Iris pigment epithelial cell (primary cell): ENCODE data around the gene SNX27.
"Not testable (repeated sequence)": the region's sequence is repeated elsewhere in the genome, so short reads cannot be mapped to it uniquely, and the experiment has no call there.

Source experiments
- DNase-seq: peaks from one replicate; pipeline ENCODE4 v3.0.0-alpha.2; 2011; ENCODE audit warnings: low read depth

SNX27 gene

DNA sequence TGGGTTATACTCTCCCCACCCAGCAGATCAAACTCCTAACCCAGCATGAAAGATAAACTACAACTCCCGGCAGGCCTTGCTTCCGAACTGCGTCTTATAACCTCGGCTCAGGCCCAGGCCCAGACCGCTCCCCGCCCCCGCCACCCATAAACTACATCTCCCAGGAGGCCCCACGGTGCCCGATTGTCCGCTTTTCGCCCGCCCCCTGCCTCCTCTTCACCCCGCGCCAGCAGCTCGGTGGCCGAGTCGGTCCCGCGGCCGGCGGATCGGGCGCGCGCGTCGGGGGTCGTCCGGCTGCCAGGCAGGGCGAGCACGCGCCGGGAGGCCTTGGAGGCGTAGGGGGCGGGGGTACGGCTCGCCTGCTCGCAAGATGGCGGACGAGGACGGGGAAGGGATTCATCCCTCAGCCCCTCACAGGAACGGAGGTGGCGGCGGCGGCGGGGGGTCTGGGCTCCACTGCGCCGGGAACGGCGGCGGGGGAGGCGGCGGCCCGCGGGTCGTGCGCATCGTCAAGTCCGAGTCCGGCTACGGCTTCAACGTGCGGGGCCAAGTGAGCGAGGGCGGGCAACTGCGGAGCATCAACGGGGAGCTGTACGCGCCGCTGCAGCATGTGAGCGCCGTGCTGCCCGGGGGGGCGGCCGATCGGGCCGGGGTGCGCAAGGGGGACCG, at the start of gene SNX27:
Gene SNX27 (plus strand): TSS at position 219 of the 669 bp plus-strand sequence. CDS start 152 bp downstream, at position 371.
- DNase-seq, result peak; percentile 93

- no peak for DNase-seq
Measured at GRCh38 chr1:151562661-151563060, 49.2 kb upstream of the SNX27 start.

GRCh38 chr1:151563376-151563775, 48.5 kb upstream of the SNX27 start:
- DNase-seq, result no peak

DNA sequence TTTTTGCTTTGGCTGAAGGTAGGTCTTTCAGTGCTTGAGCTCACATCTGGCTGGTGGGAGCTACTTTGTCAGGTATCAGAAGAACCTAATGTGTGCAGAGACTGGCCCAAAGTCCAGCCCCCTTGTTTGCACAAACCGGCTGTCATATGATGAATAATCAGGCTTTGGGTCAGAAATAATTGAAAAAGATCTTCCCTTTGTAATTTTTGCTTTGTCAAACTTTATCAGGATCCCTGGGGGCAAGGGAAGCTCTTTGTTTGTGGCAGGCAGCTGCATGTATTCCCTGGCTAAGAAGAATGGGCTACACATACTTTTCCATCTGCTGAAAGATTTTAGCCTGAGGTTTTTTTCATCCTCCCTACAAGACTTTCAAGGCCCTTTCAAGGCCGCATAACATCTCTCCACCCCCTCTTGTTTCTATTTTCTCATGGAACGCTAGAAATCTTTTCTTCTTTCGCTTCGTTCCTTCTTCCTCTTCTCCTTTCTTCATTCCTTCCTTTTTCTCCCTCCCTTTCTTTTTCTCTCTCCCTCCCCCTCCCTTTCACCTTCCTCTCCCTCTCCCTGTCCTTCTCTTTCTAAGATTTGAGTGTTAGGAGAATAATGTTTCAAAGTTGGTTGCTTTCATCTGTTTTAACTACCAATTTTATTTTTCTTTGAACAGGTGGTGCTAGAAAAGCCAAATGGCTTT, 46.2 kb upstream of the SNX27 start:
- no peak for DNase-seq

DNA sequence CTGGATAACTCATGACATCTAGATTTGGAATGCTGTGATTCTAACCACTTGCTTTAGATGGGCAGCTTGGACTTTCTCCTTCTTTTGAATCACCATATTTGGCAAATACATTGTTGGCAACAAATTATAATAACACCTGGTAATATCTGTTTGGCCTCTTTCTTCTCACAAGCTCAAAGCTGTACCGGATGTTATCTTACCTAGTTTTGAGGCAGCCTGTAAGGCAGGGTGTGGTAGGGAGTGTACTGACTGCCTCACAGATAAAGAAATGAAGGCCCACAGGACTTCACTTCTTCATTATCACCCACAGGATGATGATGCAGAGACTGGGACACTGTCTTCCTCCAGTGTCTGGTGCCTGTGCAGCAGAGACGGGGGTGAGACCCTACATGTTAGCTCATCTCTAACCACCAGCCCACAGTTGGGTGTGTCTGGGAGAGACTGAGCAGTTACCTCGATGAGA, 43.2 kb upstream of the SNX27 start:
- DNase-seq, result no peak

DNA sequence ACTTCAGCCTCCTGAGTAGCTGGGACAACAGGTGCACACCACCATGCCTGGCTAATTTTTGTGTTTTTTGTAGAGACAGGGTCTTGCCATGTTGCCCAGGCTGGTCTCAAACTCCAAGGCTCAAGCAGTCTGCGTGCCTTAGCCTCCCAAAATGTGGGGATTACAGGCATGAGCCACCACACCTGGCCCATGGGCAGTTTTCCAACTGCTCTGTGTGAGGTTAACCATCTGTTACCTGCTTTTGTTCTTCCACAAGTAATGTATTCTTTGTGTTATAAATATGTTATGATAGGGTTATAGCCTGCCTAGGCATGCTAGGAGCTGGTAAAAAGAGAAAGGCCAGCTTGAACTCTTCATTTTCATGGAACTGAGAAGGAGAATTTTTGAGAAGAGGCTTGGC, 41.0 kb upstream of the SNX27 start:
- DNase-seq, result no peak

- DNase-seq, result peak; percentile 86
Measured at GRCh38 chr1:151574575-151575529, 37.0 kb upstream of the SNX27 start.

DNA sequence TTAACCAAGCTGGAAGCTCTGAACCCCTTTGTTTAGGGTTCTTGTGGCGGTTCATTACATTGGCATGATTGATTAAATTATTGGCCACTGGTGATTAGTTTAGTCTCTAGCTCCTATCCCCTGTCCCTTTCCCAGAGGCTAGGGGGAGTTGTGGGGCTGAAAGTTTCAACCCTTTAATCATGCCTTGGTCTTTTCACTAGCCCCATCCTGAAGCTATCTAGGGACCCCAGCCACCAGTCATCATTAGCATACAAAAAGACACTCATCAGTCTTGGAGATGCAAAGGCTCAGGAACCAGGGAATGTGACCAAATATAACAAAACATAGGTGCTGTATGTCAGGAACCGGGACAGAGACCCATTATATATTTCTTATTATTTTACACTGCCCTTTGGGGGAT, 34.7 kb upstream of the SNX27 start:
- DNase-seq, result no peak

DNA sequence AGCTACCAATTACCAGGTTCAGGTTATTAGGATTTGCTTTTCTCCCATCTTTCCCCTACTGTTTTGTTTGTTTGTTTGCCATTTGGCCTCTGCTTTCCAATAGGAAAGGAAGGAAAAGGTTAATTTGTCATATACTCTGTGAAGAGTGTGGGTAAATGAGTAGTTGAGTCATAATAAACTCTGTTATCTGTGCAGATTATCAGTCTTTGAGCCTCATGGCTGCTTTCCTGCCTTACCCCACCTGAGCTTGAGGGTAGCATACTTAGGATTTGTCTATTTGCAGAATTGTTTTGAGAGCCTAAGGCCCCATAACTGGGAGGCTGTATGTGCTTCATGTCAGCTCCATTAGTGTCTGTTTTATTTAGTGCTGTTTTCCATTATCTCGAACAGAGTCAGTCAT, 32.9 kb upstream of the SNX27 start:
- no peak for DNase-seq

- DNase-seq, result peak; percentile 71
Measured at GRCh38 chr1:151579436-151580225, 32.2 kb upstream of the SNX27 start.

DNA sequence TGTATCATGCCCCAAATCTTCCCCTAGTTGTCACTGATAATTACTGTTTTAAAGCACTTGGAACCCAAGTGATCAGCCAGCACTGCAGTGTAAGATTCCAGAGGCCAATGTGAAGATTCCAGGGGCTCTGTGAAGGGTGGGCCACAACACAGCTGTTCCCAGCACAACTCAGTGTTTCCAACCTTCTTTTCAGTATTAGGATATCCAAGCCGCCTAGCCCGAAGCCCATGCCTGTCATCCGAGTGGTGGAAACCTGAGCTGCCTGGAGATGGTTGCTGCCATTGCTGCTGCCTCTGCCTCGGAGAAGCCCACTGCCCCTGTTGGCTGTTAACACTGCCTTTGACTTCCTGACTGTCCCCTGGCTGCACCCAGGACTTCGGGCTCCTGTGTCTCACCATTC, 30.4 kb upstream of the SNX27 start:
- DNase-seq, result no peak

DNA sequence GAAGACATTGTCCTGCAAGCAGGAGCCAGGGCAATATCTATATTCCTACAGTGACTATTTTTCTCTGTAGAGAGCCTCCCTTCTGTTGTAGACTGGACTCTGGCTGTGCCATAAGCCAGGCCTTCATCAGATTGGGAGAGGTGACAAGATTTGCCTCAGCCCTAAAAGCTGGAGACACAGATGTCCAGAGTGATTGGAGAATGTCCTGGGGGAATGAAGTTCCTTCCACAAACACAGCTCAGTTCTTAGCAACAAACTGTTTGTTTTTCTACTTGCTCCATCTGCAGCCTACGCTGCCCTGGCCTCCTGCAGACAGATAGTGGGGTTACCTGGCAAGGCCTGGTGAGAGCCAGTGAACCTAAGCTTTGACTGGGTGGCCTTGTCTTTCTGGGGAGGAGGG, 29.9 kb upstream of the SNX27 start:
- no peak for DNase-seq

GRCh38 chr1:151583796-151584195, 28.1 kb upstream of the SNX27 start:
- no peak for DNase-seq

DNA sequence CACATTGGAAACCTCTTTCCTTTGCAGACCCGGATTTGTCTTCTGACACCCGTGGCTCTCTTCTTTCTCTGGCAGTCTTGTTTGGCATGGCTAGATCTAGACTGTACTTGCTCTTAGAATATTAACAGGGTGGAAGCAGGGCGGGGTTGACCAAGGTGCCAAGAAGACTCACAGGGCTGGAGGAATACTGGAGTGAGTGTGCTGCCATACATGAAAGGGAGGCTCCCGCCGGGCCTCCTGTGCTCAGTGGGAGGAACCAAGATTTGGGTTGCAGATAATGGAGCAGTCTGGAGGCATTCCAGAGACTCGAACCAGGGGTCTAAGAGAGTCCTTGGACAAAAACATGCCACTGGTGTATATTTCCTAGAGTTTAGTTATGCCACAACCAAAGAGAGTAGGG, 27.6 kb upstream of the SNX27 start:
- DNase-seq, result no peak

DNA sequence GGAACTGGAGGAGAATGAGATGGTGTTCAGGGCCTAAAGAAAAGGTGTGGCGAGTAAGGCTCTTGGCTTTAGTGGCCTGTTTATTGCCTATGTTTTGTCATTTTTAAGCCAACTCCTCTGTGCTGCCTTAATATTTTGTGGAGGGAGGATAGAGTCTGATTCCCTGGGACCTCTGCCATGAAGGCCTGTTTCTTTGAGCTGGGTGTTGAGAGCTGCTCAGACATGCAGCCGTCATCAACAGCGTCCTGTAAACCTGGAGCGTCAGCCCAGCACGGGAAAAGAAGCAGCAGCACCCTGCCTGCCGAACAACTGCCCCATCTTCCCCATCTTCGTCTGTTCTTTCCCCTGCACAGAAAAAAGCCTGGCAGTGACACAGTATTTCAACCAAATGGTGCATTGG, 27.1 kb upstream of the SNX27 start:
- DNase-seq, result no peak

GRCh38 chr1:151585622-151586021, 26.2 kb upstream of the SNX27 start:
- DNase-seq, result peak; percentile 88

DNA sequence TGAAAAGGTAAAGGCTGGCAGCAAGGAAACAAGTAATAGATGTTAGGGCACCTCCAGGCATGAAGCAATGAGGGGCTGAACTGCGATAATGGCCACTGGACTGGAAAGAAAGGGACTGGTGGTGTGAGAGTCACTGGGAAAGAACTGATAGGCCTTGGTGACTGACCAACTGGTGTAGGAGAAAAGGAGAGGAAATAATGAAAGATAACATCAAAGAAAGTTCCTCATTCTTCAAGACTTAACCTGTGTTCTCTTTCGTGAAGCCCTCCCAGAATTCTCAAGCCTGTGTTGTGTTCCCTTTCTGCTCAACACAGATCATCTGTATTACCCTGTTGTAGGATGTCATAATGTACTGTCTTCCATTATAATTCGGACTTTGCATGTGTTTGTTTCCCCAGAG, 20.9 kb upstream of the SNX27 start:
- no peak for DNase-seq

DNA sequence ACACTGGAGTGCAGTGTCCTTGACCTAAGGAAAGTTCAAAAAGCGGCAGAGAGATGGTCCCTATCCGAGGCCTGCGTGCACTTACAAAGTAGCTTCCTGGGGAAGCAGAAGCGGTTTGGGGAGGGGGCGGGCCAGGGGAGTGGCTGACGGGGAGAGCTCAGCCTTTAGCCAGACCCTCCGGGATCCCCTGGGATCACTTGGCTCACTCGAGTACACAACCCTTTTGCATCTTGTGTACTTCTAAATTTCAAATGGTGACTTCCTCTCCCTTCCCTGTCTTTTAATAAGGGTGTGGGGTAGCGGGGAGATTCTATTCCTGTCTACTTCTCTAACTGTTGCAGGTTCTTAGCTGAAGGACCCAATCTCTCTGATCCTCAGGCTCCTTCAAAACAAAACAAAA, 18.1 kb upstream of the SNX27 start:
- DNase-seq, result no peak

DNA sequence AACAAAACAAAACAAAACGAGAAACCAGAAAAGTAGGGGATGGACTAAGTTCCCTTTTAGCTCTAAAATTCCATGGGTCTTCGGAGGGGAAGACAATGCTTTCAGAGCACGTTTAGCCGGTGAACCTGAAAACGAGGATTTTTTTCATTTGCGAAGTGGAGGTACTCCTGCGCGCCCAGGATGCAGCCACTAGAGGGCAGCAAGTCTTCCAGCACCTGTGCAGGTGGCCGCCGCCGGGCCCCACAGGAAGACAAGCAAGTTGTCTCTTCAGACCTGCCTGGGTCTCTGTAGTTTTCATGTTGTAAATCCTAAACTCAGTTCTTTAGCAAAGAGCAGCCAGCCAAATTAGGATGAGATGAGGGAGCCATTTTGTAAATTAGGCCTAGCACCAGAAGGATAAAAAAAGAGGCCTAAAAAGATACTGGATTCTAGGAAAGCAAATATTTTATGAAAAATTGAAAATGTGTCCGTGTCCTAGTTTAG, 17.7 kb upstream of the SNX27 start:
- peak; percentile 49 for DNase-seq

- peak; percentile 41 for DNase-seq
Measured at GRCh38 chr1:151596166-151596953, 15.5 kb upstream of the SNX27 start.

- DNase-seq, result not testable (repeated sequence)
Measured at GRCh38 chr1:151602550-151602949, 9.3 kb upstream of the SNX27 start.
